ENCODE measurements around the gene DCAF7.

Gene DCAF7

GRCh38 chr17:63525190-63525946, 24.9 kb upstream of the DCAF7 start:
- DNase-seq (ENCODE audit: low read depth), result no peak

DNA sequence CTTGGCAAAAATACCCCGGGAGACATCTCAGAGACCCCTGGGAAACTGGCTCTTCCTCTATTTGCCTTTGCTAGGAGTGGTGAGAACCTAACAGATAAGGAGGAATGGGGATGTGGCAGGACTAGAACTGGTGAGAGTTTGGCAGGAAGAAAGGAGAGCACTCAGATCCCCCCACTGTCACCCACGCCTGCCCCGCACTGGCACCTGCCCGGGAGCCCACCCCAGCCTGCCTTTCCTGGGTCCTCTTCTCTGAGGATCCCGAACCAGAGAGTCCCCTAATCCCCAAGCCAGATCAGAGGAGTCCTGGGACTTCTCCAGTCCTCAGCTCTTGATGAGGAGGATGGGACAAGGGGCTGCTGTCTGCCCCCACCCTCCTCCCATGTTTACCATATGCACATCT, 23.4 kb upstream of the DCAF7 start:
- DNase-seq (ENCODE audit: low read depth), result no peak

- DNase-seq (ENCODE audit: low read depth), result no peak
Measured at GRCh38 chr17:63528183-63528582, 22.1 kb upstream of the DCAF7 start.

- DNase-seq (ENCODE audit: low read depth), result no peak
Measured at GRCh38 chr17:63529711-63530556, 20.3 kb upstream of the DCAF7 start.

- DNase-seq (ENCODE audit: low read depth), result no peak
Measured at GRCh38 chr17:63530557-63531021, 19.7 kb upstream of the DCAF7 start.

- no peak for DNase-seq (ENCODE audit: low read depth)
Measured at GRCh38 chr17:63531022-63531965, 19.0 kb upstream of the DCAF7 start.

DNA sequence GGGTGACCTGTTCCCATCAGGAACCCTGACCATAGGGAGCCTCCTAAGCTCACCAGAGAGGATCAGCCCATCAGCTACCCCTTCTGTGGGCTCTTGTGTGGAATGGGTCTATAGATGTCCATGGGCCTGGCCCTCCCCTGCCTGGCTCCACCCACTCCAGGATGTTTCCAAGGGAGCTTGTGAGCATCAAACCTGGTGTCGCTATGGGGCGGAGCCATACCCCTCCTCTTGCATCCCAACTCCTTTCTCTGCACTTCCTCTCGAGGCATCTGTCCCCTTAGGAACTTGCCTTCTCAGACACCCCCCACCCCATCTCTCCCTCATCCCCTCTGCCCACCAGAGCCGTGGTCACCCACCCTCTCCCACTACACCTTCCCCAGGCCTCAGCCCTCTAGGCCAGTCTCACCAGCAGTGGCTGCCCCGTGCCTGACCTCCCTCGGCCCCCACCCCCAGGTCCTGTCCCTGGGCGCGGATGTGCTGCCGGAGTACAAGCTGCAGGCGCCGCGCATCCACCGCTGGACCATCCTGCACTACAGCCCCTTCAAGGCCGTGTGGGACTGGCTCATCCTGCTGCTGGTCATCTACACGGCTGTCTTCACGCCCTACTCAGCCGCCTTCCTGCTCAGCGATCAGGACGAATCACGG, 16.7 kb upstream of the DCAF7 start:
- DNase-seq (ENCODE audit: low read depth), result no peak

DNA sequence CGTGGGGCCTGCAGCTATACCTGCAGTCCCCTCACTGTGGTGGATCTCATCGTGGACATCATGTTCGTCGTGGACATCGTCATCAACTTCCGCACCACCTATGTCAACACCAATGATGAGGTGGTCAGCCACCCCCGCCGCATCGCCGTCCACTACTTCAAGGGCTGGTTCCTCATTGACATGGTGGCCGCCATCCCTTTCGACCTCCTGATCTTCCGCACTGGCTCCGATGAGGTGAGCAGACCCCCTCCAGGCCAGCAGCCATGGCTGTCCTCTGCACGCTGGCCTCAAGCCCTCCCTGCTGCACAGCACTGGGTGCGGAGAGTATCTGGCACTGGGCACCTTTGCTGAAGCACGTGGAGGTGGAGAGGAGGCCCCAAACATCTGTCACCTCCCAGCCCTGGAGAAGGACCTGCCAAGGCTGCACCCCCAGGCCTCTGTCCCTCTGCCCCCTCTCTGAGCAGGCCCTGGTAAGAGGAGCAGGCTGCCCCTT, 16.2 kb upstream of the DCAF7 start:
- no peak for DNase-seq (ENCODE audit: low read depth)

DNA sequence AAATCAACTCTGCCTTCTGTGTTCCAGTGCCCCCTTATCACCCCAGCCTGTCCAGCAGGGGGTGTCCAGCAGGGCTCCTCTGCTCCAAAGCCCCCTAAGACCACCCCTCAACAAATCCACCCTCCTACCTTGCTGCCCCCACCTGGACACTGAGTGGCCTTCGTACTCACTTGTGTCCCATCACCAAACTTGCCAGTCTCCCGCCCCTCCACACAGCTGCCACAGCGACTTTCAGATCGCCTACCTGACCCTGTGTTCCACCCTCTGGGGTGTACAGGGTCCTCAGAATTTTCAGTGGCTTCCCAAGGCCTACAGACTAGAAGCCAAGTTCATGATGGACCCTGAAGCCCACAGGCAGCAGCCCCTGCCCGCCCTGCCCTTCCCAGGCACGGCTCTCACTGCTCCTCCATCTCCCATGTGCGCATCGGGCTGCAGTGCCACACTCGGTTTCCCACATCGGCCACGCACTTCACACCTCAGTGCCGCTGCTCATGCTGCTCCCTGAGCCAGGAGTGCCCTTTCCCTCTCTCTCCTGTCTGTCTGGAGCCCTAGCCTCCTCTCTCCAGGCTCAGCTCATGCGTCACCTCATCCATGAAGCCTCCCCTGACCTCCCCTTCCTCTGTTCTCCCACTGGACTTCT, 15.3 kb upstream of the DCAF7 start:
- DNase-seq (ENCODE audit: low read depth), result no peak

GRCh38 chr17:63535640-63536039, 14.6 kb upstream of the DCAF7 start:
- no peak for DNase-seq (ENCODE audit: low read depth)

GRCh38 chr17:63537001-63537400, 13.3 kb upstream of the DCAF7 start:
- DNase-seq (ENCODE audit: low read depth), result no peak

DNA sequence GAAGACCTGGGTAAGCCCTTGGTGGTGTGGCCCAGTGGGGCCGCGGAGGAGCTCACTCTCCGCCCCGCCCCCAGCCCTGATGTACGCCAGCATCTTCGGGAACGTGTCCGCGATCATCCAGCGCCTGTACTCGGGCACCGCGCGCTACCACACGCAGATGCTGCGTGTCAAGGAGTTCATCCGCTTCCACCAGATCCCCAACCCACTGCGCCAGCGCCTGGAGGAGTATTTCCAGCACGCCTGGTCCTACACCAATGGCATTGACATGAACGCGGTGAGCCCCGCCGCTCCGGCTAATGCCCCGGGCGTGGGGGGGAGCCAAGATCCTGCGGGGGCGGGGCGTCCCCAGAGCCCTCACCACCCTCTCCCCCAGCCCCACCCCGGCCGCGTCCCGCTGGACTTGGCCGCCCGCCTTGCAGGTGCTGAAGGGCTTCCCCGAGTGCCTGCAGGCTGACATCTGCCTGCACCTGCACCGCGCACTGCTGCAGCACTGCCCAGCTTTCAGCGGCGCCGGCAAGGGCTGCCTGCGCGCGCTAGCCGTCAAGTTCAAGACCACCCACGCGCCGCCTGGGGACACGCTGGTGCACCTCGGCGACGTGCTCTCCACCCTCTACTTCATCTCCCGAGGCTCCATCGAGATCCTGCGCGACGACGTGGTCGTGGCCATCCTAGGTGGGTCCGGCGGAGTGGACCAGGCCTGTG, 12.1 kb upstream of the DCAF7 start:
- DNase-seq (ENCODE audit: low read depth), result no peak

GRCh38 chr17:63538693-63539595, 11.3 kb upstream of the DCAF7 start:
- DNase-seq (ENCODE audit: low read depth), result no peak

DNA sequence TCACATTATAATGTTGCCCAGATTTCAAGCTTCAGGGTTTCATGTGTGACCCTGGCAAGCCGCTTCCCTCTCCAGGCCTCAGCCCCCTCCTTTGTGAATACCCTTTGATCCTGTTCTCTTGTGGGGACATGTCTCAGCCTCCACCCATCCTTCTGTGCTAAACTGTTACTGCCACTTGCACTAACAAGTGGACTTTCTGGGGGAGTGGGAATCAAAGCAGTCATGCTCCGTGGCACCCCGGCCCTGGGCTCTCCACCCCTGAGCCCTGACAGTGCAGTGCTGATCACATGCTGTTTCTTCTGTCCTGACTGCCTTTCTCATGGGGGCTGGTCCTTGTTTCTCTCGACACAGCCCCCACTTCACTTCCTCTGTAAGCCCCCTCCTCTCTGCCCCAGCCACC, 9.7 kb upstream of the DCAF7 start:
- DNase-seq (ENCODE audit: low read depth), result no peak

- DNase-seq (ENCODE audit: low read depth), result no peak
Measured at GRCh38 chr17:63542218-63542545, 8.1 kb upstream of the DCAF7 start.

DNA sequence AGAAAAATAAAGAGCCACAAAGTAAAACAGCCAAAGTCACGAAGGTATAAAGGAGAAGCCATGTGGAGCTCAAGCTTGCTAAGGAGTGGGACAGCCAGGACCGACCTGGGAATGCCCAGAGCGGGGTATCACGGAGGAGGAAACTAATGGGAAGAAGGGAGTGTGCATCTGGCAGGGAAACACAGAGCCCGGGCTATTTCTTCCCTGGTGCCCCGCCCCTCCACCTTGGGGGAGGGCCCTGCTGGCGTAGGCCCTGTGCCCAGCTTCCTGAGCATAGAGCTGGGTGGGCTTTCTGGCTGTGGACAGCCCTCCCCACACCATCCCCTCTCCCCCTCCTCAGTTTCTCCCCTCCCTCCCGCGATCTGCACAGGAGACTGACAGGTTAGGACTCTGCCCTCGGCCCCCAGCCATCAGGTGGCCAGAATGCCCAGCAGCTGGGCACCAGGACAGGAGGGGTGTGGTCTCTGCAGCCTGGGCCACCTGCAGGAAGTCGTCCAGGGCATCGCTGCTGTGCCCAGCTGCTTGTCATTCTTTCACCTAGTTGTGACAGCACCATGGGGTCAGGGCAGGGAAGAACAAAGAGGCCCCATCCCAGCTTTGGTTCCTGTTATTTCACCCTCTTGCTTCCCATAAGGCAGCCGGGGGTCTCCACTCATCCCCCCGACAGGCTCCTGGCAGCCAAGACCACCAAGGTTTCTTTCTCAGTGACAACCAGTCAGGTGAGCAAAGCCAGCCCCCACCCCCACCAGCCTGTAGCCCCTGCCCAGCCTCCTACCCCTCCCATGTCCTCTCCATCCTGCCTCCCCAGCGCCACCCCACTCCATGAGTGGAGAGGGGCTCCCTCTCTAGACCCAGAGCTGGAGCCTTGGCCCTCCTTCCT, 7.1 kb upstream of the DCAF7 start:
- no peak for DNase-seq (ENCODE audit: low read depth)

DNA sequence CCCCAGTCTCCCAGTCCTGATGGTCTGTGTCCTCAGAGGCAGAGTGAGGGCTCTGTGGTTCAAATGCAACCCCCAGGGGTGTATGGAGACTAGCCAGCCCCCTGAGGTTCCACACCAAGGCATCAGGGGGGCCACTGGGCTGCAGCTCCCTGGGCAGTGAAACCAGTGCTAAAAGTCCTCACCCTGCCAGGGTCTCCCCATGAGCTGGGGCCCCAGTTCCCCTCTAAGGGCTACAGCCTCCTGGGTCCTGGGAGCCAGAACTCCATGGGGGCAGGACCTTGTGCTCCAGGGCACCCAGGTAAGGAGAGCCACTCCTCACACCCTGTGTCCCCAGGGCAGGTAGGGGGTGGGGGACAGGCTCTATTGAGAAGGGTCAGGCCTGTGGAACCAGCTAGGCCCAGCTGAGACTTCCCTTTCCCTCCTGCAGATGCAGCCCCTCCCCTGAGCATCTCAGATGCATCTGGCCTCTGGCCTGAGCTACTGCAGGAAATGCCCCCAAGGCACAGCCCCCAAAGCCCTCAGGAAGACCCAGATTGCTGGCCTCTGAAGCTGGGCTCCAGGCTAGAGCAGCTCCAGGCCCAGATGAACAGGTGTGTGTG, 6.4 kb upstream of the DCAF7 start:
- DNase-seq (ENCODE audit: low read depth), result no peak
